DND-41 (cell line): ENCODE measurements around the gene NEK2.

Experiments used
- ATAC-seq: fragments of 200-7000 bp; cut with Tn5 transposase; 3 replicates; pipeline ENCODE4 v1.9.1; 2021; ENCODE audit warnings: low read depth; ENCODE audit not compliant: insufficient read depth
- DNase-seq: peaks from one replicate; pipeline ENCODE4 v3.0.0-alpha.2; 2020
- H2AFZ ChIP-seq: 2 replicates; pipeline ENCODE4 v1.6.0; 2012; ENCODE audit warnings: low read depth, low read length
- H3K27ac ChIP-seq: 2 replicates; pipeline ENCODE4 v1.5.1; 2012; ENCODE audit warnings: low read length, inconsistent platforms
- H3K27me3 ChIP-seq: fragments of 200-600 bp; sonication (generic); 2 replicates; pipeline ENCODE4 v1.6.0; 2012; ENCODE audit warnings: low read length, mild to moderate bottlenecking, inconsistent platforms; ENCODE audit not compliant: insufficient read depth, poor library complexity
- H3K36me3 ChIP-seq: 2 replicates; pipeline ENCODE4 v1.5.1; 2012; ENCODE audit warnings: low read length, inconsistent platforms; ENCODE audit not compliant: insufficient read depth
- H3K4me1 ChIP-seq: 2 replicates; pipeline ENCODE4 v1.5.1; 2012; ENCODE audit warnings: mild to moderate bottlenecking, low read length; ENCODE audit not compliant: insufficient read depth
- H3K4me2 ChIP-seq: 2 replicates; pipeline ENCODE4 v1.6.0; 2012; ENCODE audit warnings: mild to moderate bottlenecking, moderate library complexity, low read length, inconsistent platforms; ENCODE audit not compliant: insufficient read depth
- H3K4me3 ChIP-seq, 2 experiments: fragments of 200-600 bp in 1 of 2; shearing (Covaris generic) in 1 of 2; 2 replicates each; pipeline ENCODE4 v1.5.1; 2012 to 2016; ENCODE audit warnings: inconsistent platforms in 2 of 2, low read length in 2 of 2, mild to moderate bottlenecking in 2 of 2, low read depth in 1 of 2, moderate library complexity in 1 of 2
- H3K79me2 ChIP-seq: 2 replicates; pipeline ENCODE4 v1.6.0; 2012; ENCODE audit warnings: low read length, inconsistent platforms; ENCODE audit not compliant: insufficient read depth
- H3K9ac ChIP-seq: 2 replicates; pipeline ENCODE4 v1.6.0; 2012; ENCODE audit warnings: low read depth, mild to moderate bottlenecking, inconsistent platforms, low read length, moderate library complexity
- H3K9me3 ChIP-seq: 2 replicates; pipeline ENCODE4 v1.5.1; 2012; ENCODE audit warnings: low read length, moderate library complexity, mild to moderate bottlenecking, inconsistent platforms; ENCODE audit not compliant: insufficient read depth, severe bottlenecking
- H4K20me1 ChIP-seq: 2 replicates; pipeline ENCODE4 v1.6.0; 2012; ENCODE audit warnings: low read length; ENCODE audit not compliant: insufficient read depth
- CTCF ChIP-seq: IDR thresholded peaks from 2 replicates; pipeline ENCODE4 v1.5.1; 2012; ENCODE audit warnings: borderline replicate concordance, low read length, moderate library complexity, mild to moderate bottlenecking; ENCODE audit not compliant: poor library complexity, severe bottlenecking; ENCODE audit errors: extremely low read depth
- EZH2 ChIP-seq: IDR thresholded peaks from 3 replicates; pipeline ENCODE4 v1.6.1; 2012; ENCODE audit warnings: borderline replicate concordance, low read depth, mild to moderate bottlenecking, moderate library complexity, low read length, inconsistent platforms; ENCODE audit not compliant: severe bottlenecking

The NEK2 gene

DNA sequence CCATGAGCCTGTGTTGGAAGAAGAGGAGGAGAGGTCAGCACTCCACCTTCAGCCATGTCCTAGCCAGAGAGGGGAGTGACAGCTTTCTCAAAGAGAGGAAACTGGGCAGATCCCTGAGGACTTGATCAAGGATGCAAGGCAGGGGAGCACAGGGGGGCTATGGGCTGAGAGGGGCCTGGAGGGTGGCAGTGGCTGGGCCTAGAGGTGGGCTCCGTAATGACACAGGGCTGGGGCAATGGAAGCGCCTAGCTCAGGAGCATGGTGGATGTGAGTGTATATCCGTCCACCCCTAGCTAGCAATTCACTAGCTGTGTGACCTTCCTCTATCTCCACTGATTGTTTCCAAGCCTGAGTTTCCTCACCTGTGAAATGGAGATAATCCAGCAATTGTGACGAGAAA lies 32.6 kb downstream of the NEK2 start:
- no peak overlapping the region for H3K27ac ChIP-seq
- TF ChIP-seq EZH2: no peak
- no peak for TF ChIP-seq CTCF
- H3K9ac ChIP-seq: no peak overlapping the region
- H3K4me2 ChIP-seq: no peak overlapping the region
- no peak overlapping the region for H3K4me3 ChIP-seq
- H2AFZ ChIP-seq: no peak overlapping the region
- DNase-seq (no peak), ATAC-seq (no peak)
- H4K20me1 ChIP-seq: no peaks in the 10 kb centered on the region
- H3K9me3 ChIP-seq: no peaks in the 10 kb centered on the region
- H3K36me3 ChIP-seq: no peaks in the 10 kb centered on the region
- H3K27me3 ChIP-seq: peaks cover 13% of the 10 kb centered on the region
- H3K79me2 ChIP-seq: no peaks in the 10 kb centered on the region
- H3K4me1 ChIP-seq: peaks cover 6% of the 10 kb centered on the region; the same call in 1 of the 2 replicates

GRCh38 chr1:211641942-211642341 lies 33.5 kb downstream of the NEK2 start:
- no peak overlapping the region for H3K4me3 ChIP-seq
- peaks cover 9% of the 10 kb centered on the region for H3K27me3 ChIP-seq
- H3K4me1 ChIP-seq: peaks cover 6% of the 10 kb centered on the region; the same call in 1 of the 2 replicates
- H3K79me2 ChIP-seq: no peaks in the 10 kb centered on the region
- H3K27ac ChIP-seq: no peak overlapping the region
- DNase-seq (no peak), ATAC-seq (no peak)
- H3K4me2 ChIP-seq: no peak overlapping the region
- no peaks in the 10 kb centered on the region for H3K9me3 ChIP-seq
- H3K9ac ChIP-seq: no peak overlapping the region
- TF ChIP-seq CTCF (no peak), EZH2 (no peak)
- no peaks in the 10 kb centered on the region for H3K36me3 ChIP-seq
- no peak overlapping the region for H2AFZ ChIP-seq
- H4K20me1 ChIP-seq: no peaks in the 10 kb centered on the region

DNA sequence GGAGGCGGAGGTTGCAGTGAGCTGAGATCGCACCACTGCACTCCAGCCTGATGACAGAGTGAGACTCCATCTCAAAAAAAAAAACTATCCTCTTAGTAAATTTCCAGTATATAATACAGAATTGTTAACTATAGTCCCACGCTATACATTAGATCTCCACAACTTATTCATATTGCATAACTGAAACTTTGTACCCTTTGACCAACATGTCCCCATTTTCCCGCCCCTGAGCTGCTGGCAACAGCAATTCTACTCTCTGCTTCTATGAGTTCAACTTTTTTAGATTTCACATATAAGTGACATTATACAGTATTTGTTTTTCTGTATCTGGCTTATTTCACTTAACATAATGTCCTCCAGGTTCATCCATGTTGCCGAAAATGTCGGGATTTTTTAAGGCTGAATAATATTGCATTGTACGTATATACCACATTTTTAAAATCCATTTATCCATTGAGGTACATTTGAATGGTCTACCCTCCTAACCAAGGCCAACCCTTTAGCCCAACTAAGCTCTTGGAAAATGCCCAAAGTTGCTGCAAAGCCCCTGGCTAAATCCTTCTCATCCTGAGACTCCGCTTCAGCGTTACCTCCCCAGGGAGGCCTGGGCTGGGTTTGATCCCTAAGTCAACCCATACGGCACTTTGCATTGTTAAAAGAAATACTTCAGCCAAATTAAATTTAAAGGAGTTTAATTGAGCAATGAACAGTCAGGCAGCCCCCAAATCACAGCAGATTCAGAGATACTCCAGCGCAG lies 34.2 kb downstream of the NEK2 start:
- ATAC-seq: no peak
- Histone ChIP-seq H3K36me3 (no peaks in the 10 kb centered on the region), H3K9me3 (no peaks in the 10 kb centered on the region), H3K4me2 (no peak overlapping the region), H4K20me1 (no peaks in the 10 kb centered on the region), H3K27me3 (peaks cover 9% of the 10 kb centered on the region), H3K27ac (no peak overlapping the region), H3K79me2 (no peaks in the 10 kb centered on the region), H2AFZ (no peak overlapping the region), H3K4me3 (no peak overlapping the region), H3K9ac (no peak overlapping the region), H3K4me1 (peaks cover 6% of the 10 kb centered on the region; the same call in 1 of the 2 replicates)
- no peak for TF ChIP-seq EZH2
- TF ChIP-seq CTCF: no peak
- DNase-seq: no peak
